Endodermal cell (in vitro differentiated cells): ENCODE measurements around the gene ANP32A. TPM values are rescaled to one million over a fixed set of nuclear protein-coding genes. Genes with fewer than 3 reads are reported as not detected.

ENCODE experiments used
- DNase-seq: peaks from one replicate; pipeline ENCODE4 v3.0.0-alpha.2; 2017
- H3K27ac ChIP-seq: 2 replicates; pipeline ENCODE4 v1.5.1; 2013; ENCODE audit warnings: mild to moderate bottlenecking, low read depth, low read length, moderate library complexity
- H3K27me3 ChIP-seq: 2 replicates; pipeline ENCODE4 v1.6.1; 2013; ENCODE audit warnings: mild to moderate bottlenecking, low read length, moderate library complexity; ENCODE audit not compliant: insufficient read depth, control insufficient read depth, poor library complexity, severe bottlenecking
- H3K36me3 ChIP-seq: 2 replicates; pipeline ENCODE4 v1.7.0; 2013; ENCODE audit warnings: mild to moderate bottlenecking, low read length, moderate library complexity; ENCODE audit not compliant: control insufficient read depth, insufficient read depth
- H3K4me1 ChIP-seq: one replicate; pipeline ENCODE4 v1.7.0; 2013; ENCODE audit warnings: low read length; ENCODE audit not compliant: control insufficient read depth, insufficient read depth
- H3K4me3 ChIP-seq: 2 replicates; pipeline ENCODE4 v1.5.1; 2013; ENCODE audit warnings: mild to moderate bottlenecking, low read length, moderate library complexity
- H3K9ac ChIP-seq: 2 replicates; pipeline ENCODE4 v1.6.1; 2013; ENCODE audit warnings: mild to moderate bottlenecking, low read length, moderate library complexity; ENCODE audit not compliant: poor library complexity, severe bottlenecking; ENCODE audit errors: extremely low read depth
- H3K9me3 ChIP-seq: 2 replicates; pipeline ENCODE4 v1.6.1; 2013; ENCODE audit warnings: mild to moderate bottlenecking, low read length, moderate library complexity; ENCODE audit not compliant: control insufficient read depth
- H3K27ac Mint-ChIP-seq: 2 replicates; pipeline ENCODE4 v1.8.0; 2020; ENCODE audit warnings: mixed read lengths
- H3K27me3 Mint-ChIP-seq: 2 replicates; pipeline ENCODE4 v1.8.0; 2021; ENCODE audit warnings: mild to moderate bottlenecking, mixed read lengths; ENCODE audit not compliant: insufficient read depth
- H3K36me3 Mint-ChIP-seq: 2 replicates; pipeline ENCODE4 v1.8.0; 2020; ENCODE audit warnings: low read depth, mixed read lengths
- H3K4me1 Mint-ChIP-seq: 2 replicates; pipeline ENCODE4 v1.8.0; 2020; ENCODE audit warnings: mixed read lengths
- H3K4me3 Mint-ChIP-seq: 2 replicates; pipeline ENCODE4 v1.8.0; 2020; ENCODE audit warnings: mild to moderate bottlenecking, moderate library complexity, mixed read lengths
- H3K9me3 Mint-ChIP-seq: 2 replicates; pipeline ENCODE4 v1.8.0; 2020; ENCODE audit warnings: mild to moderate bottlenecking, mixed read lengths
- WGBS, 2 experiments: methylation state at CpG; one replicate each; pipeline versions ENCODE4 v1.1.5 to v1.1.7; 2013; ENCODE audit warnings: missing lambda C conversion rate in 2 of 2, mixed read lengths in 1 of 2; ENCODE audit not compliant: insufficient coverage in 1 of 2, insufficient read length in 1 of 2; 5-methylcytosine and 5-hydroxymethylcytosine counted together
- total RNA-seq, 2 donors: library from RNA; stranded (reverse); fragmentation: NEBNext Ultra II Directional in 1 of 2; extraction: Animal tissue kit (Norgen Biotek cat#: 25700) in 1 of 2; gene quantifications; 2 replicates in 1 of 2; 3 replicates in 1 of 2; pipeline ENCODE4 v1.2.1, GENCODE V29; 2021
- TF ChIP-seq, protein P1 (sequence below): fragments of 200-600 bp; sonication (generic); conservative IDR thresholded peaks from 2 replicates; pipeline ENCODE4 v1.5.0; 2021; ENCODE audit warnings: antibody characterized with exemption, mild to moderate bottlenecking

ANP32A gene
- total RNA-seq, 2 donors from 2014 or later = 346 to 385 TPM

DNA sequence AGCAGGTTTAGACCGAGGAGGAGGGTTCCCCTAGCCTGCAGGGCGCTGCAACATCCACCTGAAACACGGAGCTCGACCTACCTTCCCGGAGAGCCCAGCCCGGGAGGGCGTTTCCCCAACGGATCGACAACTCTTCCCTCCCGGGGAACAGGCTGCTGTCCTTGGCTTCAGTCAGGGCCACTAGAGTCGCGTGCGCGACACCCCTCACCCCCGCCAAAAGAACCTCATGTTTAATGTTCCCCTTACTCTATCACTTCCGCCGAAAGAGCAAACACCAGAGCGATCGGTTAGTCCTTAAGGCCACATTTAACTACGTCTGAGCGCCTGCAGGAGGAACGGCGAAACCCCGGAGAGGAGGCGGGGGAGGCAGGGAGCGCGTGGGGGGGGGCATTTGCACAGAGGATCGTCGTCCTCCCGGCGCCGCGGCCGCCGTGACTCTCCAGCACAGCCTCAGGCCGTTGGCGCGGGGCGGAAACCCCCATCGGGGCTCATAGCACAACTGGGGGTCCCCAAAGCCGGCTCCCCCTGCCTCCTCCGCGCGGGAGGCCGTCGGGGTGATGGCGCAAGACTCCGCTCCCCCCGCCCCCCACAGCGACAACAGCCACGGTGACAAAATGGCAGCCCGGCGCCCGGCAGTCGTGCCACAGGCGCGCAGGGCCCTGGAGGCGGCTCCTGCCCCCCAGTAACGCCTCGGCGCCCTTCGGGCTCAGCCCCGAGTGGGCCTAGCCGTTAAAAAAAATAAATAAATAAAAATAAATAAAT is 3.2 kb downstream of the ANP32A start:
- Mint-ChIP-seq H3K4me1 (peaks cover 46% of the 10 kb centered on the region), H3K4me3 (peak overlapping the region; percentile 91), H3K27me3 (peaks cover 8% of the 10 kb centered on the region), H3K9me3 (no peaks in the 10 kb centered on the region), H3K27ac (peak overlapping the region; percentile 98), H3K36me3 (peaks cover 11% of the 10 kb centered on the region)
- TF ChIP-seq, protein P1, sequence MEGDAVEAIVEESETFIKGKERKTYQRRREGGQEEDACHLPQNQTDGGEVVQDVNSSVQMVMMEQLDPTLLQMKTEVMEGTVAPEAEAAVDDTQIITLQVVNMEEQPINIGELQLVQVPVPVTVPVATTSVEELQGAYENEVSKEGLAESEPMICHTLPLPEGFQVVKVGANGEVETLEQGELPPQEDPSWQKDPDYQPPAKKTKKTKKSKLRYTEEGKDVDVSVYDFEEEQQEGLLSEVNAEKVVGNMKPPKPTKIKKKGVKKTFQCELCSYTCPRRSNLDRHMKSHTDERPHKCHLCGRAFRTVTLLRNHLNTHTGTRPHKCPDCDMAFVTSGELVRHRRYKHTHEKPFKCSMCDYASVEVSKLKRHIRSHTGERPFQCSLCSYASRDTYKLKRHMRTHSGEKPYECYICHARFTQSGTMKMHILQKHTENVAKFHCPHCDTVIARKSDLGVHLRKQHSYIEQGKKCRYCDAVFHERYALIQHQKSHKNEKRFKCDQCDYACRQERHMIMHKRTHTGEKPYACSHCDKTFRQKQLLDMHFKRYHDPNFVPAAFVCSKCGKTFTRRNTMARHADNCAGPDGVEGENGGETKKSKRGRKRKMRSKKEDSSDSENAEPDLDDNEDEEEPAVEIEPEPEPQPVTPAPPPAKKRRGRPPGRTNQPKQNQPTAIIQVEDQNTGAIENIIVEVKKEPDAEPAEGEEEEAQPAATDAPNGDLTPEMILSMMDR = no peak
- Histone ChIP-seq H3K36me3 (peaks cover 21% of the 10 kb centered on the region), H3K9ac (peak overlapping the region; percentile 91), H3K9me3 (no peaks in the 10 kb centered on the region), H3K27me3 (no peaks in the 10 kb centered on the region), H3K4me3 (peak overlapping the region; percentile 89), H3K4me1 (peaks cover 5% of the 10 kb centered on the region), H3K27ac (peak overlapping the region; percentile 94)
- peak; percentile 86 for DNase-seq
- WGBS, 2 experiments = 0 to 1% methylated on average over 16 to 61 of the region's 64 CpGs

DNA sequence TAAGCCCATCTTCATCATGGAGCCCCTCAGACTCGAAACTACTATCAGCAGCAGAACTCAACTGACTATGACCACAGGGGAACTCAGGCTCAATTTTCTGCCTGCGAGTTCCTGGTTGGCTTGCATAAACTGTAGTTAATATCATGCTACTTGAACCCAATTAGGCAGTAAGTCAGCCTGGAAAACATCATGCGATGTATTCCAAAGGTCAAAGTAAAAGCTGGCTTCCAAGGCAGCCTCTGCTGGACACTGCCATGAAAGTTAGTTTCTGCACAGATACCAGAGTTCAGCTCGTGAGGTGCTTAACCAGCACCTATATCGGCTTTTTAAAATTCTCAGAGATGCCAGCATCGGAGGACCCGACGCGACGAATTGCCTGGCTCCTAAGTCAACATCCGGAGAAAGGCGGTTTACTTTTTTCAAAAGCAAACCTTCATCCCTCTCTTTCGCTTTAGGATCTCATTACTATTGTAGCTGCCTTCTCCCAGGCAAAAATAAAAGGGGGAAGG is 3.8 kb downstream of the ANP32A start:
- Histone ChIP-seq H3K27ac (peak overlapping the region; percentile 94), H3K9ac (peak overlapping the region; percentile 91), H3K36me3 (peaks cover 26% of the 10 kb centered on the region), H3K4me3 (peak overlapping the region; percentile 89), H3K27me3 (no peaks in the 10 kb centered on the region), H3K9me3 (no peaks in the 10 kb centered on the region), H3K4me1 (peaks cover 5% of the 10 kb centered on the region)
- Mint-ChIP-seq H3K4me3 (peak overlapping the region; percentile 91), H3K27ac (peak overlapping the region; percentile 98), H3K27me3 (peaks cover 3% of the 10 kb centered on the region), H3K9me3 (no peaks in the 10 kb centered on the region), H3K4me1 (peaks cover 48% of the 10 kb centered on the region), H3K36me3 (peaks cover 12% of the 10 kb centered on the region)
- WGBS, 2 experiments = 20 to 24% methylated on average over 10 to 12 of the region's 13 CpGs
- DNase-seq = no peak
- TF ChIP-seq, protein P1 = no peak

GRCh38 chr15:68816158-68816557 is 4.5 kb downstream of the ANP32A start:
- H3K4me1 Mint-ChIP-seq = peaks cover 46% of the 10 kb centered on the region

More at GRCh38 chr15:68816158-68816557, 4.5 kb downstream of the ANP32A start:
- DNase-seq = no peak
- Histone ChIP-seq H3K9ac (no peak overlapping the region), H3K4me3 (peak overlapping the region; percentile 89), H3K9me3 (no peaks in the 10 kb centered on the region), H3K4me1 (peaks cover 5% of the 10 kb centered on the region), H3K27me3 (no peaks in the 10 kb centered on the region), H3K36me3 (peaks cover 28% of the 10 kb centered on the region), H3K27ac (no peak overlapping the region)
- WGBS, 2 experiments = 85 to 93% methylated on average over 3 to 4 of the region's 4 CpGs
- H3K36me3 Mint-ChIP-seq = peaks cover 12% of the 10 kb centered on the region
- H3K4me3 Mint-ChIP-seq = peak overlapping the region; percentile 91
- no peaks in the 10 kb centered on the region for H3K9me3 Mint-ChIP-seq
- no peak overlapping the region for H3K27ac Mint-ChIP-seq
- H3K27me3 Mint-ChIP-seq = no peaks in the 10 kb centered on the region
- TF ChIP-seq, protein P1 = no peak
